HG03442 (cell line): ENCODE measurements around the gene ZNF213.

ENCODE experiments used
- ATAC-seq: cut with Tn5 transposase; IDR thresholded peaks from one replicate; pipeline ENCODE4 v1.9.1; 2021; ENCODE audit warnings: mild to moderate bottlenecking, moderate library complexity; ENCODE audit not compliant: unreplicated experiment

The ZNF213 gene

DNA sequence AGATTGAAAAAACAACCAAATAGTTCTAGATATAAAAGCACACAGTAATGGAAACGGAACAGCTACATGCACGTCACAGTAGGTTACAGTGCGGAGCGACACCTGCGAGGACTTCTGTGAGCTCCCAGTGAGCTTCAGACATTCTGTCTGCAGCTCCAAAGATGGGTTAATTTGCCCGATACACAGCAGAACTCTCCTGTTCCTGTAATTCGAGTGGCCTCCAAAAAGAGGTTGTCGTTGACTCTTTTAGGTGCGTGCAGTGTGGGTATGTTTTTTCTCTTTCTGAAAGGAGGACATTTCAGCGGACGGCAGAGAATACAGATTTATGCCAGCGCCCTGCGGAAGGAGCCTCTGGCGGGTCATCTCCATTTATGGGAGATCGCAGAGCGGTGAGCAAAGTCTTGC is 56.1 kb downstream of the ZNF213 start:
- no peak for ATAC-seq
